Raji (cell line): ENCODE results near the gene SLC25A13.

Experiments
- POLR2A ChIP-seq: IDR thresholded peaks from 2 replicates; pipeline ENCODE4 v1.6.1; 2011; ENCODE audit warnings: low read depth, low read length, control low read depth; ENCODE audit not compliant: insufficient read depth

The SLC25A13 gene

GRCh38 chr7:96305915-96306314, 16.0 kb downstream of the SLC25A13 start:
- no peak for TF ChIP-seq POLR2A

GRCh38 chr7:96304573-96304972, 17.3 kb downstream of the SLC25A13 start:
- TF ChIP-seq POLR2A, result no peak

GRCh38 chr7:96303686-96304443, 18.0 kb downstream of the SLC25A13 start:
- TF ChIP-seq POLR2A, result no peak

- no peak for TF ChIP-seq POLR2A
Measured at GRCh38 chr7:96303105-96303685, 18.7 kb downstream of the SLC25A13 start.

GRCh38 chr7:96300986-96301385, 20.9 kb downstream of the SLC25A13 start:
- no peak for TF ChIP-seq POLR2A

- TF ChIP-seq POLR2A, result no peak
Measured at GRCh38 chr7:96300502-96300901, 21.4 kb downstream of the SLC25A13 start.

- no peak for TF ChIP-seq POLR2A
Measured at GRCh38 chr7:96299496-96299895, 22.4 kb downstream of the SLC25A13 start.

- no peak for TF ChIP-seq POLR2A
Measured at GRCh38 chr7:96297876-96298275, 24.0 kb downstream of the SLC25A13 start.

- no peak for TF ChIP-seq POLR2A
Measured at GRCh38 chr7:96287559-96287958, 34.3 kb downstream of the SLC25A13 start.

GRCh38 chr7:96287132-96287531, 34.8 kb downstream of the SLC25A13 start:
- TF ChIP-seq POLR2A, result no peak

GRCh38 chr7:96285579-96285978, 36.3 kb downstream of the SLC25A13 start:
- TF ChIP-seq POLR2A, result no peak

- no peak for TF ChIP-seq POLR2A
Measured at GRCh38 chr7:96284835-96285234, 37.1 kb downstream of the SLC25A13 start.

GRCh38 chr7:96284240-96284639, 37.7 kb downstream of the SLC25A13 start:
- no peak for TF ChIP-seq POLR2A

- no peak for TF ChIP-seq POLR2A
Measured at GRCh38 chr7:96282835-96283234, 39.1 kb downstream of the SLC25A13 start.

- no peak for TF ChIP-seq POLR2A
Measured at GRCh38 chr7:96277921-96278320, 44.0 kb downstream of the SLC25A13 start.

- no peak for TF ChIP-seq POLR2A
Measured at GRCh38 chr7:96276019-96276418, 45.9 kb downstream of the SLC25A13 start.

GRCh38 chr7:96273716-96274115, 48.2 kb downstream of the SLC25A13 start:
- no peak for TF ChIP-seq POLR2A
